Fibroblast of villous mesenchyme (primary cell): ENCODE measurements around the gene RBL2. TPM values are rescaled to one million over a fixed set of nuclear protein-coding genes. Genes with fewer than 3 reads are reported as not detected.
A peak's percentile ranks its signal among the peaks of the same experiment; 100 is the strongest.

Experiments
- DNase-seq: peaks from one replicate; pipeline ENCODE4 v3.0.0-alpha.2; 2010; ENCODE audit warnings: low read depth
- H3K4me3 ChIP-seq: 2 replicates; pipeline ENCODE4 v1.5.1; 2011; ENCODE audit warnings: low read depth, mild to moderate bottlenecking, low read length
- CTCF ChIP-seq: IDR thresholded peaks from 2 replicates; pipeline ENCODE4 v1.5.1; 2012; ENCODE audit warnings: low read depth, mild to moderate bottlenecking, low read length; ENCODE audit not compliant: insufficient read depth
- total RNA-seq: library from RNA; depleted of rRNA; stranded (reverse); fragments of >200 nt; gene quantifications from 2 replicates; pipeline ENCODE4 v1.2.3, GENCODE V29; 2012

Gene RBL2
- total RNA-seq, 1 donor = 49.7 TPM

- DNase-seq = peak; percentile 23
- TF ChIP-seq CTCF = no peak
- H3K4me3 ChIP-seq = peak overlapping the region; percentile 97
These were observed 762 bp upstream of the RBL2 start for GRCh38 chr16:53433509-53433908.

GRCh38 chr16:53433930-53434376 is 318 bp upstream of the RBL2 start:
- no peak for TF ChIP-seq CTCF
- DNase-seq = no peak
- peak overlapping the region; percentile 97 for H3K4me3 ChIP-seq

DNA sequence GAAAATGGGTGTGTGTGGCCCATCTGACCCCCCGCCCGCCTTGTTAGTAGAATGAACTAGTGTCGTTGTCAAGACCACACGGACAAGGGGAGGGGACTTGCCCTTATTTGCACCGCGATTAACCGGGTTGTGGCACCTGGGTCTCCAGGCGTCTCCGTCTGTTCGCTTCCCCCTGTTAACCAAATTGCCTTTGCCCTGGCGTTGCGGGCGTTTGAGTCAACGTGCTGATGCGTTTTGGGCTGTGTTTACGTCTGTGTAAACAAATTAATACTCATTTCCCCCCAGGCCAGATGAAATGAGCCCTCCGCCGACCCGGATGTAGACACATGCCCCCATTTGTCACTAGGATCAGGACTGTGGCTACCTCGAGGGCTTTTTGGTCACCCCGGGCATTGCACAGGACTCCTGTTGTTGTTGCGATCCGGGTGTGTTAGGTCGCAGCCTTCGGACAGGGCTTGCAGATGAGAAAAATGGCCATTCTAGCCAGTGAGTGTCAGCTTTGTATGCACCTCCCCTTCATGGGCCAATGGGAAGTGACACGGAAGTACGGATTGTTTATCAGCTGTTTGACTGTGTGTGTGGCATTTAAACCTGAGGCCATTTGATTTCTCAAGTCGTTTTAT is 906 bp downstream of the RBL2 start:
- H3K4me3 ChIP-seq = peak overlapping the region; percentile 97
- peak; percentile 93 for DNase-seq
- TF ChIP-seq CTCF = no peak

- no peak for TF ChIP-seq CTCF
- no peak overlapping the region for H3K4me3 ChIP-seq
- DNase-seq = no peak
These were observed 5.9 kb downstream of the RBL2 start for GRCh38 chr16:53440125-53440524.

DNA sequence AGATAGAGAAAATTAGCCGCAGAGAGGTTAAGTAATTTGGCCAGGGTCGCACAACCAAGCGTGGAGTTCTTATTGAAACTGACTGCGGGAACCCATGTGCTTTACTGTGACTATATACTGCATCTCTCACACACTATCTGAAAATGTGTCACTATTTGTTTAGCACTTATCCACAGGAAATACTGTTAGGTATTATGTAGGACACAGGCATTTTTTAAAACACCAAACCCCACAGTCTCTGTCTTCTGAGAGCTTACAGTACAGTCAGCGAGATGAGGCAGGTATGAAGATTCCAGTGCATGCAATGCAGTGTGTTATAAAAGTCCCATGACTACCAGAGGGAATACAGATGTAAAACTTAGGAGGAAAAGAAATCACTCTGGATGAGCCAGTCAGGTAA is 11.3 kb downstream of the RBL2 start:
- TF ChIP-seq CTCF = no peak
- H3K4me3 ChIP-seq = no peak overlapping the region
- no peak for DNase-seq

DNA sequence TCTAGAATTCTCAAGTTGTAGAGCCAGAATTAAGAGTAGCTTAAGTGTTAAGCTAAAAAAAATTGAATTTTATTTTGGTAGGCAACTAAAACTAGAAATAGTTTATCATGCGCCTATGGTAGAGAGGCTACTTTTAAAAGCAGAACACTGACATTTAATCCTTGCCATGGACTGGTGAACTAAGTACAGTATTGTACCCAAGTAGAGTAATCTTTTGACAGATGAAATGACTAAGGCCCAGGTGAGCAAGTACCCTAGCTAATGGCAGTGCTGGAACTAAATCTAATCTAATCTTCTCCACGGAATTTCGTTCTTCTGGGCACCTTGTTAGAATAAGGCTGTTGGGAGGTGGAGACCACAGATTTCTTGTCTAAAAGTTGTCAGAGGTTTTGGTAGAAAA is 11.8 kb downstream of the RBL2 start:
- no peak for TF ChIP-seq CTCF
- no peak for DNase-seq
- no peak overlapping the region for H3K4me3 ChIP-seq
